NCI-H510A treated with DMSO at 0.1 percent for 48 hours (cell line): ENCODE measurements around the gene HORMAD2.

Experiments
- DNase-seq: peaks from one replicate; lab custom pipeline; 2025; lab: John Stamatoyannopoulos, UW

Gene HORMAD2, protein sequence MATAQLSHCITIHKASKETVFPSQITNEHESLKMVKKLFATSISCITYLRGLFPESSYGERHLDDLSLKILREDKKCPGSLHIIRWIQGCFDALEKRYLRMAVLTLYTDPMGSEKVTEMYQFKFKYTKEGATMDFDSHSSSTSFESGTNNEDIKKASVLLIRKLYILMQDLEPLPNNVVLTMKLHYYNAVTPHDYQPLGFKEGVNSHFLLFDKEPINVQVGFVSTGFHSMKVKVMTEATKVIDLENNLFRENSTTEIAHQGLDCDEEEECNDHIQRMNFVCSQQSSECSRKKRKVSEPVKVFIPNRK

DNA sequence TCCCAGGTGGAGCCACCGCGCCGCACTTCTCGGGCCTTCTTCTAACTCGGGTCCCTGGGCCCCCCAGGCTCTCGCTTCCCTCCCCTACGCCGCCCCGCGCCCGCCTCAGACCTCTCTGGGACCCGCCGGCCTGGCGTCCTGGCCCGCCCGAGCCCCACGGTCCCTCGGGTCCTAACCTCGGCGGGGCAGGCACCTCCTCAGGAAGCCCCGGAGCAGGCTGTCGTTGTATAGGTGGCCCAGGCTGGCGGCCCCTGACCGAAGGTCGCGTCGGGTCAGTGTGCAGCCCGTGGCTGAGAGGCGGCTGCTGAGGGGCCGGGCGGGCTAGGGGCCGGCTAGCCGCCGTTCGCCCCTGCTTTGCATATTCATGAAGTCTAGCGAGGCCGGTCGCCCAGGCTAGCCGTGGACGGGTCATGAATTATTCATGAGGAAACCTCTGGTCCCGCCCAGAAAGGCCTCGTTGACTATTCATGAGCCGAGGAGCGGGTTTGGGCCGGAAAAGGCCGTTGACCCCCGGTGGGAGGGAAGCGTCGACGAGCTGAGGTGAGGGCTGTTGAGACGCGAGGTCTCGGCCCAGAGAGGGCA is at the start of gene HORMAD2:
HORMAD2 (plus strand) TSS at position 513 of the 582 bp plus-strand sequence. CDS start 13,489 bp downstream, outside the sequence.
- no peak for DNase-seq

DNA sequence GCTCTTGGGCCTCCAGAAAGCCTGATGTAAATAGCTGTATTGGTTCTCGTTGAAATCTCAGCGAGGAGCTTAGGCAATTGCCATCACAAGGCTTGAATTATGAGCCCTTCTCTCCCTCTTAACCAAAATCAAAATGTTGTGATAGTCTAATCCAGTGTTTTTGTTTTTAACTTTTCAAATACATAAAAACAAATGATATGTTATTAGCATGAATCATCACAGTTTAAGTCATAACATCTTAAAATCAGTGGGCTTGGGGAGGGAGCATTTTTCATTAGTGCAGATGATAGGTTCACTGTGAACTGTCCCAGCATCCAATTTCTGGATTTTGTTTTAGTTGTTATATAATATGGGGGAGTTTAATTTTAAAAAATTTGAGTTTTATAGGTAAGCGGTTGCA is 48.9 kb upstream of the HORMAD2 start:
- DNase-seq: no peak

DNA sequence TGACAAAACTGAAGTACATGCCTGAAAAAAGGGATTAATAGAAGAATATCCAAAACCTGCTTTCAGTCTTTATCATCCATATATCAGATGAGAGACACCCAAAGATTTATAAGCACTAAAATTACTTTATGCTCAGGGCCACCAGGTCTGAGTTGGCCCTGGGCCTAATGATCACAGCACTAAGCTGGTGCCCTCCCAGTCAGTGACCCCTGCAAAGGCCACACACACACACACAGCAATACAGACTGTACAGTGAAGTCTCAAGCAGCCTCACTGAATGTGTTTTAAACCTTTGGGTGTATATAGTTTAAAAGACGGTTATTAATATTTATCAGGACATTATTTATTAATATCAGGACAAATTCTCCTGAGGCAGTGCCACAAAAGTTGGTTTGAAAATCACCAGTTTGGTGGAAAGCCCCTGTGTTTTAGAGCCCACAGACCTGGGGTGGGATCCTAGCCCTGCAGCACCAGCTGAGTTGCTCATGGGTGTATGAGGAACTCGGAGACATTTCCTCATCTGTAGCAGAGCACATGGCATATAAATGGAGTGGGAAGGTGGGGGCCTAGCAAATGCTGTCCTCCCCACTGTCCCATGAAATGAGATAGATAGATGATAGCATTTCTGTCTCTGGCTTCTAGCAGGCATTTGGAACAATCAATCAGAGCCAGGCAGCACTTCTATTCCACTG is 48.4 kb upstream of the HORMAD2 start:
- no peak for DNase-seq

DNA sequence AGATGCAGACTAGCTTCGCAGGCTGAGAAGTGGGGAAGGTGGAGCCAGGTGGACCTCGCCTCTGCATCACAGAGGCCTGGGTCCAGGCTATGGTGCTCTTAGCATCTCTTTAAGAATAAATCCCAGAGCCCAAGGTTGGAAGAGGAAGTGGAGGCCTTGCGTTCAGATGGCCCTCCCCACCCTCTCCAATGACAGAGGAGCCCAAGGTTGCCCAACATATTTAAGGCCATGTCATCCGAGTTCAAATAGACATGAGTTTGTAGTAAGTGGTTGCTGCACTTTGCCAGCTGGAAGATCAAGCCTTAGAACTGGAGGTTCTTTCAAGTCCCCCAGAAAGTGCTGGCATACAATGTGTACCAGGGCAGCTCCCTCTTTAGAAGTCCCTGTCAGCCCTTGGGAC is 47.1 kb upstream of the HORMAD2 start:
- no peak for DNase-seq

DNA sequence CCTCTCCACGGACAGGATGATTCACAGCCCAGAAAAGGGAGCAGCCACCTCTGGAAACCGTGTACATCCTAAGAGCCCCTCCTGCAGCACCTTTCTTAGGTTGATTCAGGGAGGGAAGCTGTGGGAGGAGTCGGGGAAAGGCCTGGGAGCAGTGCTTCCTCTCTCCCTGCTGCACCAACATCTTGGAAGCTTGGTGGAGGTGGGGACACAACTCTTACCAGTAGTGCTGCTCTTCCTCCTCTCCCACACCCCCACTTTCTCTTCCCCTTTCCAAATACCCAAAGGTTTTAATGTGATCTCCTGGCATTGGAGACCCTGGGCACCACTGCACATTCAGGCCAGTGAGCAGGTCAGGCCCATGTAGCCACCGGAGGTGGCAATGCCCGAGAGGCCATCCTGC is 46.4 kb upstream of the HORMAD2 start:
- DNase-seq: no peak

DNA sequence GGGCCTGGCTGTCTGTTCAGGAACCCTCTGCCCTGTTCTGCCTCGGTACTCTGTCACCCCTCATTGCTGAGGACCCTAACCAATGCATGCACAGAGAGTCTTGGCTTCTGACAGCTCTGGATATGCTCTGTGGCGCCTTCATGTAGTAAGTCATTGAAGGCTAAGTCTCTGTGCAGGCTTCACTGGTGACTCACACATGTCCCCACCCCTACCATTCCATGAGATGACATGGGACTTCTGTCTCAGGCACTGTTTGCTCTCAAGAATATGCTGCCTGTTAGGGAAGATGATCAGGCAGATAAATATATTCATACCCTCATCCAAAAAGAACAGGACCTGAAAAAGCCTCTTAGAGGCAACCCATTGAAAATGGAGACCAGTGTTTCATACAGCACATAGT is 43.6 kb upstream of the HORMAD2 start:
- DNase-seq: no peak

DNA sequence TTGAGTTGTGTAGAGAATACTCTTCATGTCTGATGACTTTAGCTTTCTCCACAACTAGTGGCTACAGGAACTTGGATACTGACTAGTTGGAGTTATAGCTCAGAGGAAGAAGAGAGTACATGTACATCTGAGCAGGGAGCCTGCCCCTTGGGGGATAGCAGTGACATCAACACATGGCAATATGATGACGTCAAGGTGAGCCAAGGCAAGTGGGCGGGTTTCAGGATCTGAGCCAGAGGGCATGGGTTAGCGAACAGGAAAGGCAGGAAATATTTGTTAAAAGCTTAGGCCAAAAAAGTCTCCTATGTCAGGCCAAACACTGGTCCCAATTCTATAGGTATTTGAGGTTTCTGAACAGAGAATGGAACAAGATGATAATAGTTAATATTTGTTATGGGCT is 42.0 kb upstream of the HORMAD2 start:
- DNase-seq: no peak

DNA sequence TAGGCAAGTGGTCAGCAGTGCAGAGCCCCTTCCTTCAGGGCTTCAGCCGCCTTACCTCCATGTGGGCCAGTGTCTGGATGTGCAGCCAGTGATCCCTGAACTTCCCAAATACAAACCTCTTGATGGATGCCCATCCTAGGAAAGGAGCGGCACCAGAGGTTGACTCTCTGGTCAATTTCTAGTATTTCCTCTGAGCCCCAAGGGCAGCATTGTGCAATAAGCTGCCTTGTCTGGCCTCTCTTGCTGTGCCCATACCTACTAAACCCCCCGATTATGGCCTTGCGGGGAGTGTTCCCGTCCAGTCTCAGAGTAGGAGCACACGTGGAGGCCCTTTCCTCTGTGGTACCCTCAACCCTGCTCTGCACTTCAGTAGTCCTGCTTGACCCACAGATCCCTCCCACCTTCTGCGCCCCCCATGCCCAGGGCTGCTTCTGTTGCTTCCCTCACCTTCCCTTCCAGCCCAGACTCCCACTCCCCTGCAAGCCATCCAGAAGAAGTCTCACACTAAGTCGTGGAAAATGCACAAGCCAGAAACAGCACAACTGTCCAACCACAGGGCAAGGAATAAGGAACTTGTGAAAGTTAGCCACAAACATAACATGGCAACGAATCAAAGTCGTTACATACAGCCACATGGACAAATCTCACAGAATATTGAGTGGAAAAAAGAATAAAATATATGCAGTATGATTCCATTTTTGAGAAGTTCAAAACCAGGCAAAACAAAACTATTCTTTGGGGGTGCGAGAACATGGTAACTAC is 39.6 kb upstream of the HORMAD2 start:
- no peak for DNase-seq

DNA sequence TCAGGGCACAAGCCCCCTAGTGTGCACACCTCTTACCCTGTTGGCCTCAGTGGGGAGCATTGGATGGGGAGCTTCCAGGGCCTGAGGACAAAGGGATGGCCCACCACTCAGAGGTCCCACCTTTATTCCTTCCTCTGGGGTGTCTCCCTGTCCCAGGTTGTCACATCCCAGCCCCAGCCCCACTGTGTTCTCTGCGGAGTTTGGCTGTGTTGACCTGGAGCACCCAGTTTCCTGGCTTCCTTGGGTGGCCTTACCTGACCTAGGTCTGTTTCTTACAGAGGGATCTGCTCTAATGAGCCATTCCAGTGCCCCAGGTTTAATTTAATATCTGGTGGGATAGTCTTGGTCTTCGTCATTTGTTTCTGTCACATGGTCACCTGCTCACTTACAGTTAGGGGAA is 38.8 kb upstream of the HORMAD2 start:
- no peak for DNase-seq

DNA sequence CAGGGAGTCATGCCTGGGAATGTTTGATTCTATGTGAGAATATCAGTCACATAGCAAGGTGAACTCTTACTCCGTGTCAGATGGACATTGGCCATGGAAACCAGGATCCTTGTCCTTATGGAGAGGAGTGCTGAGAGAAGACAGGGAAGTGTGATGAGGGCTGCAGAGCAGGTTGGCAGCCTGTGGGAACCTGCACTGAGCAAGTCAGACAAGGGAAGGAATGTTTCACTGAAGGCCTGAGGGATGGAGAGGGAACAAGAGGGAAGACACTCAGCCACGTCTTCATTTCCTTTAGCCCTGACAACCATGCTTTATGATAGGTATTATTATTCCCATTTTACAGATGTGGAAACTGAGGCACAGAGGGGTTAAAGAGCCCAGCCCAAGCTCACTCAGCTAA is 38.4 kb upstream of the HORMAD2 start:
- no peak for DNase-seq

DNA sequence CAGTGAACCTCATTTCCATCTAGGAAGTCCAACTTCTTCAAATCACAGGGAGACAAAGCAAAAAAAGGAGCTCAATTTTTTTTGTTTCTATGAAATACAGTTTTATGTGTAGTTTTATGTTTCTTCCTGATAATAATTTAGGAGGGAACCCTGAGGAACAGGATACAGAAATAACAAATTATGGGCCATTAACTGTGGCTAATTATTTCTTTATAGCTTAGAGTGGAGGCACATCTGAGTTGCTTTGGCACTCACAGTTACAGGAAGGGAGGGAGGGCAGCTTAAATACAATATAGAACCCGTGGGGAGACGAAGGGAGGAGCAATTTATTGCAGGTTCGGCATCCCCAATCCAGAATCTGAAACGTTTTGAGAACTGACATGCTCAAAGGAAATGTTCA is 37.1 kb upstream of the HORMAD2 start:
- no peak for DNase-seq

DNA sequence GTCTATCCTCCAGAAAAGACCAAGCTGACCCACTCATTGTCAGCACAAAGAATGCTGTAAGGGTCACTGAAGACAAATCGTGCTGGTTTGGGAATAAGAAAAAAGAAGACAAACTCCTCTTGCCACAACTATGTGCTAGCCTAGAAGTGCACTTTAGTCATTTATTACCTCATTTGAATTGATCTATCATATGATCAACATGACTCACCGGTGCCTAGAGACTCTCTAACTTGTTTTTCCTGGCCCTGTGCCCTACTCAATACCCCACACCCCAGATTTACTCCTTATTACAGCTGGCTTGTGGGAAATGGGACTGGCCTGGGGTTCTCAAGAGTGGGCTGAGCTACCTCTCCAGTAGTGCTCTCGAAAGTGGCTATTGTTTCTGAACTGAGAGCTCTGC is 35.9 kb upstream of the HORMAD2 start:
- no peak for DNase-seq

DNA sequence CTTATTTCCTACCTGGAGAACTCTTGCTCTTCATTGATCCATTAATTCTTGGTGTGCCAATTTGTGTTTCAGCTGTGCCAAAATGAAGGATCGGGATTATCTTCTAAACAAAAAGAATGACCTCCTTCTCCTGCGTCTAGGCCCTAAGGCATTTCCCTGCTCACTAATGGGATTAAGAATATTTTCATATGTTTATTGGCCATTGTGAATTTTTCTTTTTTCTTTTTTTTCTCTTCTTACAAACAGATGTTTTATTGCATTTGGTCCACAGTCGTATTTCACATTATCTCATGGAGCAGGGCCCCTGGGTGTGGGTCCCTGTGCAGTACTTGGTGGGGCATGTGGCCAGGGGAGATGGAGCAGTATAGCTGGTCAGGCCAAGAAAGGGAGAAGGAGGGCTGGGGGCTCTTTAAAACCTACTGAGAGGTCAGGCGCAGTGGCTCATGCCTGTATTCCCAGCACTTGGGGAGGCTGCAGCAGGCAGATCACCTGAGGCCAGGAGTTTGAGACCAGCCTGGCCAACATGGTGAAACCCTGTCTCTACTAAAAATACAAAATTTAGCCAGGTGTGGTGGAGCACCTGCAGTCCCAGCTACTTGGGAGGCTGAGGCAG is 35.3 kb upstream of the HORMAD2 start:
- no peak for DNase-seq

DNA sequence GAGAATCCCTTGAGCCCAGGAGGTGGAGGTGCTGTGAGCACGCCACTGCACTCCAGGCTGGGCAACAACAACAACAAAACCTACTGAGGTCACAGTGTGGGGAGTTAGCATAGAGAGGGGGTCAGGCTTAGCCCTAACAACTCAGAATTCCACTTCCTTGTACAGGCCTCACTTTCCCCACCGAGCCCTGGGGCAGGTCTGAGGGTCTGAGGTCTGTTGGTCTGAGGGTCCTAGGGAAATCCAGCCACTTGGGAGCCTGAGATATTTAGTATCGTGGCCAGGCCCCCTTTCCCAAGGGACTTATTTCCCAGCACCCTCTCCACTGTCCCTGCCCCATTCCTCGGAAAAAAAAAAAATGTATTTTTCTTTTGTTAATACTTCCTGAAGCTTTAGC is 34.8 kb upstream of the HORMAD2 start:
- DNase-seq: no peak

DNA sequence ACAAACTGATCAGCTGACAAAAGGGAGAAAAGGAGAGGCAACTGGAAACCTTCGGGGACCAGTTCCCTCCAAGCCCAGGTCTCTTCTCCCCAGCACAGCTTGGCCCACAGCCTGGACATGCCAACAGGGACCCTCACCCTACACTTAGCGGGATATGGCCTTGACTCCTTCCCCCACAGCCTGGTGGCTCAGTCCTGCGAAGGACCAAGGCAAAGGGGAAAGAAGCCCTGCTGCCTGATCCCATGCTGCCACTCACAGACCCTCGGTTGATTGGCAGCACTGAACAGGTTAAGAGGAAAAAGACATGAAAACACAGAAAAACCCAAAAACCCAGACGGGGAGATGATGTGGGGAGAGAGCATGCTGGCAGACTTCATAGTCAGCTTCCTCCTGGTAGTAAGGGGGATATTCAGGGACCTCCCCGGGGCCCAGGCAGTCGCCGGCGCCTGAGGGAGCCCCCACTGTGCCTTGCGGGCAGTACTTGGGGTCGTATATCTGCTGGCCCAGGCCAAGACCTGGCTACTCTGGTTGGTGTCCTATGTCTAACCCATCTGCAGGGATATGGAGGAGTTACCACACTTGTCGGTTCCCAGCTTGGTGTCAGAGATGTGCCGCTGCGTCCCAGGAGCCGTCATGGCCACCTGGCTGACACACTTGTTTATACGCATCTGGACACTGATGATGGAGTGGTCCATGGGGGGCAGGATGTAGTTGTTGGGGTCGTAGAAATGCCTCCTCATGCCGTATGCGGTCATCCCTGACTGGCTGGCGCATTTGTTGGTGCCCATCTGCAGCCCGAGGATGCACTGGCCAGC is 34.2 kb upstream of the HORMAD2 start:
- no peak for DNase-seq

DNA sequence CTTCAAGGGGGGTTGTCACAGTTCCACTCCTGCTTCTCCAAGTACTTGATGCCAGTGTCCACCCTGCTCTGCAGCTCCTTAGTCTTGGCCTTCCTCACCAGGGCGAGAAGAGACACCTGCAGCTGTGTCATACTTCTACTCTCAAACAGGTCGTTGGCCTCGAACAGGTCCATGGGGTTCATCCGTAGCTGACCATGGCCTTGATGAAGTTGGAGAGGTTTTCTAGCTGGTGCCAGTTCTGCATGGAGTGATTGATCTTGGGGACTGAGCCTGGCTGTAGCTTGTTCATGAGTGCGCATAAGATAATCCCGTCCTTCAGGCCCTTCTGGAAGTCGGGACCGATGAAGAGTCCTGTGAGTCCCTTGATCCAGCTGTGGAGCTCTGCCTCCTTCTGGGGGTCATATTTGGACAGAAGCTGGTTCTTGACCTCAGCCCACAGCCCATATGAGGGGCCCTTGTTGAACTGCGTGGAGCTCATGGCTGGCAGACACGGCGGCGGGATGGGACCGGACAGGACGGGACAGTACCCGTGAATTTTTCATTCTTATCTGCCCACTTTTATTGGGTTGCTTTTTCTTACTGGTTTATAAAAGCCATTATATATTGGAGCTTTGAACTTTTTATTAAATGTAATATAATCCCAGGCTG is 33.4 kb upstream of the HORMAD2 start:
- DNase-seq: no peak

DNA sequence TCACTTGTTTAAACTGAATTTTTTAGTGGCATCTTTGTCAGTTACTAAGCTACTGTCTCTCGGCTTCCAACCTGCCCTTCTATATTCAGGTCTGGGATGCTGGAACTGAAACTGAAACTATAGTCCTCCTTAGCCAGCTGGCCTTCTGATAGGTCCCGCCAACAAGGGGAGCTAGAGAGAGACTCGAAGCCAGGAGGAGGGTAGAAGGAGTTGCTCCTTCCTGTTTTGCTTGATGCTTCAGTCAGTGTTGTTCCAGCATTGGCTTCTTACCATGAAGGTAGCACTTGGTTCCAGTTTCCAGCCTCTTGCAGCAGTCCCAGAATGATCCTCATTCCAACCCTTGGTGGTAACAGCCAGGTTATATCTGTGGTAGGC is 32.9 kb upstream of the HORMAD2 start:
- no peak for DNase-seq

DNA sequence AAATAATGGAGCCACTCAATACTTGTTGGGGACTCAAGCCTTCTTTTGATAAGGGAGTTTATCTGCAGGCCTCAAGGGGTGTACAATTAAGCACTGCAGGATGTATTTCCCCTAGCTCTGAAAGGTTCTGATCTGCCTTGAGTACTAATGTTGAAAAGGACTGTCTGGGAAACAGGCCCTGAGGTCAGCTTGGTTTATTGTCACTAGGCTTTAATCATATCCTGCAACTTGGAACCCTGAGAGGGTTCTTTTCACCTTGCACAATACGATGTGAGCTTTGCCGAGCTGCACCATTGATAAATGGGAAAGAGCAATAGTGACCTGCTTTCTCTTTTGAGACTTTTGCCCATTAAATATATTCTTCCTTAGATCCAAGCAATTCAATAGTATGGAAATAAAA is 31.6 kb upstream of the HORMAD2 start:
- no peak for DNase-seq

DNA sequence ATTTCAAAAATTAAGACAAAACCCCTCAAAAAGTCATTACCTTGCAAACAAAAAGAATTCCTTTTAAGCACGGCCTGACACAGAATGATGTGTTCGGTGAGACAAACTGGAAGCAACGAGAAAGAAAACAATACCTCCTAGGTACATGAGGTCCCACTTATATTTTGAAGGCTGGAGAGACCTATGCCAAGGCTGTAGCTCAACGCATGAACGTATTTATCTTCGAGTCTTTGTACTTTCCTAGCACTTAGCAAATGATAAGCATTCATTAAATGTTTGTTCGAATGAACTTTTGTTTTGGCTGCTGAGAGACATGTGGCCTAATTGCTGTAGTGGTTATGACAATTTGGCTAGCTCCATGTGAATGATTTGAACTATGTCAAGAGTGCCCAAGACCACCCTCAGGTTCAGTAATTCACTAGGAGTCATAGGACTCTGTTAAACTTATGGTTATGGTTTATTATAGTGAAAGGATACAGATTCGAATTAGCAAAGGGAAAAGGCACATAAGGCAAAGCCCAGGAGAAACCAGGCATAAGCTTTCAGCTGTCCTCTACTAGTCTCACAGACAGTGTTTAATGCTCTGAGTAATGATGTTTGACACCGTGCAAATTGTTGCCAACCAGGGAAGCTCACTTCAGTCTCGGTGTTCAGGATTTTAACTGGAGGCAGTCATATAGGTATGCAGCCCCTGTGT is 26.0 kb upstream of the HORMAD2 start:
- DNase-seq: no peak

DNA sequence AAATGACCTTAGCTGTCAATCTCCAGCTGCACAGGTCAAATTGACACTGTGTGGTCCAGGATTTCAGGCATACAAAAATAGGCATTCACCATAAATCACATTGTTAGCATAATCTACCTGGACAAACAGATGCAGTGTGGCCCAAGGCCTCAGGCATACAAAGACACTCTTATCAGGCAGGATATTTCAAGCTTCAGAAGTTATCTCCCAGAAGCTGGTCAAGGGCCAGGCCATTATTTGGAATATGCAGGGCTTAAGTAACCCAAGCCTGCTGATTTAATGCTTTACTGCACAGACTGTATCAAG is 25.5 kb upstream of the HORMAD2 start:
- no peak for DNase-seq

DNA sequence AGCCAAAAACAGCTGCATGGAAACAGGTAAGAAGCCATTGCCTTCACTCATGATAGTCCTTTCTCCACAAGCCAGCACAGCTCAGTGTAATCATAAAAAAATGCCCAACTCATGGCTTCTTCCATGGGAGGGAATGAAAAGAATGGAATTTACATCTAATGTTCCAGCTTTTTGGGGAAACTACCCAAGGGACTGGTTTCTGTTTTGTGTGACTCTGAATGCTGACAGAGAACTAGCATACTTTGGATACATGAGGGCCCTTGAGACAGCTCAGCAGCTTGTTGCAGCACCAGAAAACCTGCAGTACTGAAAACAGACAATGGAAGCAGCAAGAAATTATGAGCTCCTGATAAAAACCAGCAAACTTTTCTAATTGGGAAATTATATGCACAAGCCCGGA is 24.2 kb upstream of the HORMAD2 start:
- no peak for DNase-seq
